IPS-18a (cell line): ENCODE results near the gene RNF207.

ENCODE experiments used
- H3K27ac ChIP-seq: one replicate; pipeline ENCODE4 v1.5.1; 2013; ENCODE audit warnings: low read length
- H3K27me3 ChIP-seq: one replicate; pipeline ENCODE4 v1.6.1; 2013; ENCODE audit warnings: mild to moderate bottlenecking, low read length; ENCODE audit not compliant: control insufficient read depth, insufficient read depth
- H3K36me3 ChIP-seq: one replicate; pipeline ENCODE4 v1.6.1; 2013; ENCODE audit warnings: low read depth, low read length; ENCODE audit not compliant: control insufficient read depth
- H3K4me1 ChIP-seq: one replicate; pipeline ENCODE4 v1.6.1; 2013; ENCODE audit warnings: low read depth, low read length; ENCODE audit not compliant: control insufficient read depth
- H3K4me3 ChIP-seq: one replicate; pipeline ENCODE4 v1.5.1; 2013; ENCODE audit warnings: low read length
- H3K9ac ChIP-seq: one replicate; pipeline ENCODE4 v1.6.1; 2013; ENCODE audit warnings: mild to moderate bottlenecking, low read length, moderate library complexity
- H3K9me3 ChIP-seq: one replicate; pipeline ENCODE4 v1.6.1; 2013; ENCODE audit warnings: low read depth, low read length; ENCODE audit not compliant: control insufficient read depth

RNF207 gene

GRCh38 chr1:6248932-6249738, 43.2 kb downstream of the RNF207 start:
- no peak overlapping the region for H3K27ac ChIP-seq
- H3K4me1 ChIP-seq = peaks cover 6% of the 10 kb centered on the region
- H3K27me3 ChIP-seq = peaks cover 36% of the 10 kb centered on the region
- H3K9me3 ChIP-seq = no peaks in the 10 kb centered on the region
- no peak overlapping the region for H3K4me3 ChIP-seq
- H3K36me3 ChIP-seq = no peaks in the 10 kb centered on the region
- H3K9ac ChIP-seq = no peak overlapping the region

GRCh38 chr1:6249739-6250689, 44.1 kb downstream of the RNF207 start:
- Histone ChIP-seq H3K36me3 (no peaks in the 10 kb centered on the region), H3K27ac (no peak overlapping the region), H3K27me3 (peaks cover 36% of the 10 kb centered on the region), H3K9me3 (no peaks in the 10 kb centered on the region), H3K4me1 (peaks cover 6% of the 10 kb centered on the region), H3K9ac (no peak overlapping the region), H3K4me3 (peak overlapping the region; percentile 9)

- no peak overlapping the region for H3K9ac ChIP-seq
- no peaks in the 10 kb centered on the region for H3K9me3 ChIP-seq
- no peak overlapping the region for H3K4me3 ChIP-seq
- H3K27me3 ChIP-seq = peaks cover 36% of the 10 kb centered on the region
- no peak overlapping the region for H3K27ac ChIP-seq
- H3K4me1 ChIP-seq = peaks cover 3% of the 10 kb centered on the region
- H3K36me3 ChIP-seq = no peaks in the 10 kb centered on the region
Measured at GRCh38 chr1:6251233-6251632, 45.3 kb downstream of the RNF207 start.

GRCh38 chr1:6251681-6252373, 45.9 kb downstream of the RNF207 start:
- Histone ChIP-seq H3K36me3 (no peaks in the 10 kb centered on the region), H3K9ac (no peak overlapping the region), H3K27ac (no peak overlapping the region), H3K27me3 (peaks cover 36% of the 10 kb centered on the region), H3K9me3 (no peaks in the 10 kb centered on the region), H3K4me1 (no peaks in the 10 kb centered on the region), H3K4me3 (no peak overlapping the region)

- H3K9me3 ChIP-seq = no peaks in the 10 kb centered on the region
- H3K9ac ChIP-seq = no peak overlapping the region
- H3K4me1 ChIP-seq = no peaks in the 10 kb centered on the region
- no peak overlapping the region for H3K4me3 ChIP-seq
- H3K27me3 ChIP-seq = peaks cover 36% of the 10 kb centered on the region
- H3K27ac ChIP-seq = no peak overlapping the region
- H3K36me3 ChIP-seq = no peaks in the 10 kb centered on the region
Measured at GRCh38 chr1:6252374-6252710, 46.4 kb downstream of the RNF207 start.

DNA sequence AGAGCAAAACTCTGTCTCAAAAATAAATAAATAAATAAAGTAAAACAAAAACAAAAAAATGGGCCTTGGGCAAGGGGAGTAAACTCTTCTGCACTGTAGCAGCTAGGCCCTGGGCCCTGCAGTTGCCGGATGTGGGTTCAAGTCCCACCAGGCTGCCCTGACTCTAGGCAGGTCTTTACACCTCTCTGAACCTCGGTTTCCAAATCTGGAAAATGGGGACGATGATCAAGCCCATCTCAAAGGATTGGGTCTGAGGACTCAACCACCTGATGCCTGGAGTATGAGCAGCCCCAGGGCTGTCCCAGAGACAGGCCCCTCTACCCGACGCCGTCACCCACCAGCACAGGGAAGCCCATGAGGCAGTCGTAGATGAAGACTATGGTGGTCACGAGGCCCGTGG, 47.5 kb downstream of the RNF207 start:
- no peaks in the 10 kb centered on the region for H3K4me1 ChIP-seq
- H3K9ac ChIP-seq = no peak overlapping the region
- no peak overlapping the region for H3K4me3 ChIP-seq
- H3K36me3 ChIP-seq = no peaks in the 10 kb centered on the region
- H3K27ac ChIP-seq = no peak overlapping the region
- peaks cover 27% of the 10 kb centered on the region for H3K27me3 ChIP-seq
- no peaks in the 10 kb centered on the region for H3K9me3 ChIP-seq

- no peak overlapping the region for H3K27ac ChIP-seq
- no peak overlapping the region for H3K9ac ChIP-seq
- H3K4me1 ChIP-seq = no peaks in the 10 kb centered on the region
- H3K9me3 ChIP-seq = no peaks in the 10 kb centered on the region
- no peak overlapping the region for H3K4me3 ChIP-seq
- H3K36me3 ChIP-seq = no peaks in the 10 kb centered on the region
- peaks cover 29% of the 10 kb centered on the region for H3K27me3 ChIP-seq
Measured at GRCh38 chr1:6254691-6255090, 48.8 kb downstream of the RNF207 start.

- Histone ChIP-seq H3K36me3 (no peaks in the 10 kb centered on the region), H3K4me1 (peaks cover under 1% of the 10 kb centered on the region), H3K27ac (no peak overlapping the region)
Measured at GRCh38 chr1:6256645-6257044, 50.7 kb downstream of the RNF207 start.

GRCh38 chr1:6257541-6258069, 51.7 kb downstream of the RNF207 start:
- H3K27ac ChIP-seq = no peak overlapping the region
- H3K4me3 ChIP-seq = no peak overlapping the region
- peaks cover 5% of the 10 kb centered on the region for H3K4me1 ChIP-seq
- H3K27me3 ChIP-seq = peaks cover 23% of the 10 kb centered on the region
- no peaks in the 10 kb centered on the region for H3K9me3 ChIP-seq
- no peaks in the 10 kb centered on the region for H3K36me3 ChIP-seq
- H3K9ac ChIP-seq = no peak overlapping the region

More at GRCh38 chr1:6256645-6257044, 50.7 kb downstream of the RNF207 start:
- Histone ChIP-seq H3K27me3 (peaks cover 16% of the 10 kb centered on the region), H3K9me3 (no peaks in the 10 kb centered on the region), H3K9ac (no peak overlapping the region), H3K4me3 (no peak overlapping the region)

DNA sequence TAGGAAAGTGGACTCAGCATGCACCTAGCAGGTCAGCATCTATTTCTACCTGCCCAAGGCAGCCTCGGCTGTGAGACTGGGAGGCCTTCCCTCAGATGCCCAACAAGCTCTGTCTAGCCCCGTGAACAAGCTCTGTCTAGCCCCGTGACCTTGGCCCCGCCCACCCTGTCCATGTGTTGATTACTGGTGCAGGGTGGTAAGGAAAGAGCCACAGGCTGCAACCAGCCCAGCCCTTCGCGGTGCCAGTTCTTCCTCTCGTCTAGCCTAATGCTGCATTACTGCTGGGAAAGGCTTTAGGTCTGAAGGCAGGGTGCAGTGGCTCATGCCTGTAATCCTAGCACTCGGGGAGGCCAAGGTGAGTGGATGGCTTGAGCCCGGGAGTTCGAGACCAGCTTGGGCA, 52.8 kb downstream of the RNF207 start:
- peaks cover 23% of the 10 kb centered on the region for H3K27me3 ChIP-seq
- H3K9ac ChIP-seq = no peak overlapping the region
- H3K36me3 ChIP-seq = no peaks in the 10 kb centered on the region
- no peaks in the 10 kb centered on the region for H3K9me3 ChIP-seq
- no peak overlapping the region for H3K4me3 ChIP-seq
- no peak overlapping the region for H3K27ac ChIP-seq
- H3K4me1 ChIP-seq = peaks cover 5% of the 10 kb centered on the region
